Measurements from ENCODE around the gene BPGM.

GRCh38 chr7:134654104-134654775 is 7.6 kb downstream of the BPGM start:
- no peak for TF ChIP-seq EZH2 (IDR thresholded peaks at IDR 0.05; ENCODE audit: borderline replicate concordance, low read depth, low read length, severe bottlenecking)
- TF ChIP-seq, protein P1, sequence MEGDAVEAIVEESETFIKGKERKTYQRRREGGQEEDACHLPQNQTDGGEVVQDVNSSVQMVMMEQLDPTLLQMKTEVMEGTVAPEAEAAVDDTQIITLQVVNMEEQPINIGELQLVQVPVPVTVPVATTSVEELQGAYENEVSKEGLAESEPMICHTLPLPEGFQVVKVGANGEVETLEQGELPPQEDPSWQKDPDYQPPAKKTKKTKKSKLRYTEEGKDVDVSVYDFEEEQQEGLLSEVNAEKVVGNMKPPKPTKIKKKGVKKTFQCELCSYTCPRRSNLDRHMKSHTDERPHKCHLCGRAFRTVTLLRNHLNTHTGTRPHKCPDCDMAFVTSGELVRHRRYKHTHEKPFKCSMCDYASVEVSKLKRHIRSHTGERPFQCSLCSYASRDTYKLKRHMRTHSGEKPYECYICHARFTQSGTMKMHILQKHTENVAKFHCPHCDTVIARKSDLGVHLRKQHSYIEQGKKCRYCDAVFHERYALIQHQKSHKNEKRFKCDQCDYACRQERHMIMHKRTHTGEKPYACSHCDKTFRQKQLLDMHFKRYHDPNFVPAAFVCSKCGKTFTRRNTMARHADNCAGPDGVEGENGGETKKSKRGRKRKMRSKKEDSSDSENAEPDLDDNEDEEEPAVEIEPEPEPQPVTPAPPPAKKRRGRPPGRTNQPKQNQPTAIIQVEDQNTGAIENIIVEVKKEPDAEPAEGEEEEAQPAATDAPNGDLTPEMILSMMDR (IDR thresholded peaks at IDR 0.05; ENCODE audit: borderline replicate concordance, extremely low read depth, low read length, poor library complexity, severe bottlenecking) = no peak
